ENCODE data around the gene SH3GLB2. TPM values are rescaled to one million over a fixed set of nuclear protein-coding genes. Genes with fewer than 3 reads are reported as not detected.
"Not testable (repeated sequence)": the region's sequence is repeated elsewhere in the genome, so short reads cannot be mapped to it uniquely, and the experiment has no call there.

Gene SH3GLB2
- total RNA-seq, 1 donor from 2014 or later: 43.2 TPM

DNA sequence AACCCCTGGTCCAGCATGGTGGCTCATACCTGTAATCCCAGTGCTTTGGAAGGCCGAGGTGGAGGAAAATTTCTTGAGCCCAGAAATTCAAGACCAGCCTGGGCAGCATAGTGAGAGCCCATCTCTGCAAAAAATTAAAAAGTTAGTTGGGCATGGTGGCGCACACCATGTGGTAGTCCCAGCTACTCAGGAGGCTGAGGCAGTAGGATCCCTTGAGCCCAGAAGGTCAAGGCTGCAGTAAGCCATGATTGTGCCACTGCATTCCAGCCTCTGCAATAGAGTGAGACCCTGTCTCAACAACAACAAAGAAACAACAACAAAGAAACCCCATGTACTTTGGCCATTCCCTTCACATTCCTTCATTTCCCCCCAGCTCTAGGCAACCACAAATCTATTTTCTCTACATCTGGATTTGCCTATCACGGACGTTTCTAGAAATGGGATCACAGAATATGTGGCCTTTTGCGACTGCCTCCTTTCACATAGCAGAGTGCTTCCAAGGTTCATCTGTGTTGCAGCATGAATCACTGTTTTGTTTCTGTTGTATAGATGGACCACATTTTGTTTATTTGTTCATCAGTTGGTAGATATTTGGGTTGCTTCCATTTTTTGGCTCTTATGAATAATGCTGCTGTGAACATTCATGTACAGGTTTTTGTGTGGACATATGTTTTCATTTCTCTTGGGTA lies 26.2 kb upstream of the SH3GLB2 start:
- DNase-seq (ENCODE audit: low spot score): no peak

- no peak for DNase-seq (ENCODE audit: low spot score)
These were observed 24.9 kb upstream of the SH3GLB2 start for GRCh38 chr9:129053020-129053419.

DNA sequence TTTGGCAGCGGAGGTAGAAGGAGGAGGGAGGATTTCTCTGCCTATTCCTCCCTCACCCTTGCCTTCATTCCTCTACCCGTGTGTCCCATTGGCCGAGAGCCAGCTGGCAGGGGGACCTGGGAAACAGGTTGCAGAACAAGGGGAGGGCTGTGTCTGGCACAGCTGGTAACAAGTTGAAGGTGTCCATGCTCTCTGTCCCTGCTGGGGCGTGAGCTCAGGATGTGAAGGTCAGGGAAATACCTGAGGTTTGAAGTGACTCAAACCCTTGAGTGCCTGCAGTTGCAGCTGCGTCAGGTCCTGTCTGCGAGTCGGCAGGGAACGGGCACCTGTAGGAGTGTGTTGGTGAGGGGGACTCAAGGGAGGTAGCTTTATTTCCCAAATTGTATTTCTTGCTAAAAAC lies 24.5 kb upstream of the SH3GLB2 start:
- DNase-seq (ENCODE audit: low spot score): no peak

- DNase-seq (ENCODE audit: low spot score): no peak
These were observed 13.9 kb upstream of the SH3GLB2 start for GRCh38 chr9:129042016-129042415.

- DNase-seq (ENCODE audit: low spot score): no peak
These were observed 12.0 kb upstream of the SH3GLB2 start for GRCh38 chr9:129040113-129040643.

- no peak for DNase-seq (ENCODE audit: low spot score)
These were observed 10.2 kb upstream of the SH3GLB2 start for GRCh38 chr9:129038109-129038852.

- no peak for DNase-seq (ENCODE audit: low spot score)
These were observed 9.6 kb upstream of the SH3GLB2 start for GRCh38 chr9:129037767-129038098.

- DNase-seq (ENCODE audit: low spot score): no peak
These were observed 9.0 kb upstream of the SH3GLB2 start for GRCh38 chr9:129036923-129037766.

- DNase-seq (ENCODE audit: low spot score): peak; percentile 97
These were observed 8.3 kb upstream of the SH3GLB2 start, which contains the start of gene MIGA2 for GRCh38 chr9:129036241-129036922. Gene MIGA2 (plus strand): TSS chr9:129036626. CDS start chr9:129040595, 3,969 bp downstream.

DNA sequence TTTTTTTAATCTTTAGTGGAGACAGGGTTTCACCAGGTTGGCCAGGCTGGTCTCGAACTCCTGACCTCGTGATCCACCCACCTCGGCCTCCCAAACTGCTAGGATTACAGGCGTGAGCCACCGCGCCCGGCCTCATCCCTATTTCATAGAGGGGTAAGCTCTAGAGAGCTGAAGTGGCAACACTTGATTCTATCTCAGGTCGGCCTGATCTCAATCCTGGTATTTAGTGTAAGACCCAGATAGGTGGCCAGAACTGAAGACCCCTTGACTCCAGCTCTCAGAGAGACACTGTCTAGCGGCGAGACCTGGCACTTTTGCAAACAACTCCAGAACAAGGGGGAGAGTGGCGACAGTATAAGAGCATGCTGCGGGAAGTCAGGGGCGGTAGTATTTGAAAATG lies 7.7 kb upstream of the SH3GLB2 start:
- DNase-seq (ENCODE audit: low spot score): not testable (repeated sequence)

DNA sequence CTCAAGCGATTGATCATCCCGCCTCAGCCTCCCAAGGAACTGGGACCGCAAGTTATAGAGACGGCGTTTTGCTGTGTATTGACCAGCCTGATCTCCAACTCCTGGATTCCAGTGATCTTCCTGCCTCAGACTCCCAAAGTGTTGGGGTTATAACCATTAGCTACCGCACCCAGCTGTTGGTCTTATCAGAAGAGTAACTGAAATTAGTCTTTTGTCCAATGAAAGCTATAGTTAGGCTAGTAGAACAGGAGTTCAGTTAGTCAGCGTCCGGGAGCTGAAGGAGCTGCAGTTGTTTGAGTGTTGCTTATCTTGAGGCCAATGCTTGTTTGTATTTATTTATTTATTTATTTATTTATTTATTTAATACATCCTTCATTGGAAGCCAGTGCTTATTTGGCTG lies 5.1 kb upstream of the SH3GLB2 start:
- no peak for DNase-seq (ENCODE audit: low spot score)

DNA sequence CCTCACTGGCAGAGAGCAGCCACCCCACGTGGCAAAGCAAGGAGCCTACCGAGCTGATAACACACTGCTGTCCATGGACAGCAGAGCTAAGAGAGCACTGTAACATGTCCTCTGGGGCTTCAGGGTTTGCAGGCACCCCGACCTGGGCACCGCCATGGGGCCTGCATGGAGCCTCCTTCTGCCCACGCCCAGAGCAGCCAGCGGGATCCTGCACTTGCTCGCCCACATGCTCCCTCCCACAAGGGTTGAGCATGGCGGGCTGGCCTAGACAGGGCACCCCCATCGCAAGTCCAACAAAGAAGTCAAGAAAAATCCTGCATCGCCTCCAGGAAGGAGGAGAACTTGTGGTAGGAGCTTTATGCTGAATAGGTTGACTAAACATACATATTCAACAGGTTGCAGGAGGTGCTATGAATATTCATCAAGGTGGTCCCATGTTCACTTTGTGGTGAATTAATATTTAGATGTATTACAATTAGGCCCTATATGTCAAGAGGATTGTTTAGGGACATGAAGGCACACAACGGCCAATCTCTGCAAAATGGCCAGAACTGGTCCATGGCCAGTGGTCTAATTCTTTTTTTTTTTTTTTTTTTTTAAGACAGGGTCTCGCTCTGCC lies 4.5 kb upstream of the SH3GLB2 start:
- no peak for DNase-seq (ENCODE audit: low spot score)

DNA sequence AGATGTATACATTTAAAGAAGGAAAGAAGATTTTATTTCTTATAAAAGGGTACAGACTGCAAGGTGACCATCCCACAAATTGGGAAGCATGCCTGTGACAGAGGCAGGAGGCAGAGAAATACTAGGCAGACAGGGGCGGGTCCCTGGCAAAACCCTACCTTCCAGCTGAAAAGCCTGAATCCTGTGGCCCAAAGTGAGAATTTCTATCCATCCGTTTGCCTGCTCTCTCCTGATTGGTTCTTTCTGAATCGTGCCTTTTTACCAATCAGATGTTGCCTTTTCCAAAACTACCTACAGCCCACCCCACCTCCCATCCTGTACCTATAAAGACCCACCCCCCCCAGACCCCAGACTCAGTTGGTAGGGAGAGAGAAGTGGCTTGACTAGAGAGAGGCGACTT lies 3.4 kb upstream of the SH3GLB2 start:
- DNase-seq (ENCODE audit: low spot score): no peak

GRCh38 chr9:129030191-129030590 lies 2.1 kb upstream of the SH3GLB2 start:
- DNase-seq (ENCODE audit: low spot score): no peak

- DNase-seq (ENCODE audit: low spot score): no peak
These were observed 393 bp downstream of the SH3GLB2 start for GRCh38 chr9:129027685-129028191.

DNA sequence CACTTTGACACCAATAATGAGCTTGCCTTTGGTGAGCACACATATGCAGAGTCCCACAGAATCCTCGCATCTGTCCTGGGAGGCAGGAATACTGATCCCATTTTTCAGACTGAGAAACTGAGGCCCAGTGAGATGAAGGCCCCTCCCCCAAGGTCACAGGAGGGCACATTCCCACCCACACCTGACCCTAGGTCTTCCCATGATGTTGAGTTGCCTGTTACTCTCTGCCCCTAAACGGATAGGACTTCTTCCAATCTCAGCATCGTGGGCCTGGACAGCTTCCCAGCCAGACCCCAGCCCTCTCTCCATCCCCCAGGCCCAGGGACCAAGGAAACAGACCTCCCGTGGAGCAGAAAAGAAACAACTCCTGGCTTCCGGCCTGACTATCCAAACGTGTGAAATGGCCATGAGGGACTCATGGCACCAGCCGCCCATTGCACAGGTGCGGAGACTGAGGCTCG lies 877 bp downstream of the SH3GLB2 start:
- no peak for DNase-seq (ENCODE audit: low spot score)

DNA sequence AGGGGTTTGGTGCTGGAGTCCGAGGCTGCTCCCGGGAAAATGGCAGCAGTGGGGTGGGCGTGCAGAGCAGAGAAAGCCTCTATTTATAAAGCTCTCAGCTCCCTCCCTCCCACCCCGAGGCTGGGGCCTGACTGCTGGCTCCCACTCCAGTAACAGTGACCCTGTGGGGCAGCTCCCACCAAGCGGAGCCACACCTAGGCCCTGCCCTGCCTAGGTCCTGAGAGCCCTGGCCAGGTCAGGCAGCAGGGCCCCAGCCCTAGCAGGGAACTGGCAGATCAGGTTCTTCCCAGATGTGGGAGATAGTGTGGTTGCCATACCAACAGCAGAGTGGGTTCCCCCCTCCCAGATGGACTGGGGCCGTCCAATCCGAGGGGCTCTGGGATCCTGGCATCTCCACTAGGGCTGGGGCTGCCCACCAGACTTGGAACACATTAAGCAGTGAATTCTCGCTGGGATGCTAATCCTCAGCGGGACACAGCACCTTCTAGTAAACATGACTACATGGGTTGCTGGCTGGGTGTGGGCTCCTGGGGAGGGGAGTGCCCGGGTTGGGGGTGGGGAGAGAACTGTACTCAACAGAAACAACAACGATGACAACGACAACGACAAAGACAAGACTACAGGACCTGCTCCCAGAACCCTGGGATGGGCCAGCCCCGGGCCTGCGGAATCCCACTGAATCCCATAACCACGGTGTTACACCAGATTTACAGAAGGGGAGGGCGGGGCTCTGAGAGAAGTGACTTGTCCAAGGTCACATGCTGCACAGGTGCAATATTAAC lies 1.5 kb downstream of the SH3GLB2 start:
- DNase-seq (ENCODE audit: low spot score): no peak

- DNase-seq (ENCODE audit: low spot score): no peak
These were observed 4.3 kb downstream of the SH3GLB2 start for GRCh38 chr9:129023908-129024233.

GRCh38 chr9:129023036-129023907 lies 4.9 kb downstream of the SH3GLB2 start:
- no peak for DNase-seq (ENCODE audit: low spot score)

Measured in mesenteric fat pad (tissue), 1 donor.